Stimulated activated CD4-positive, alpha-beta T cell treated with anti-CD3 and anti-CD28 coated beads, Interleukin-1b, Interleukin-23, amount 100 ng/mL, for 24 hours (primary cell): ENCODE results near the gene HBA2.
"Not testable (repeated sequence)": the region's sequence is repeated elsewhere in the genome, so short reads cannot be mapped to it uniquely, and the experiment has no call there.

ENCODE experiments used
- DNase-seq, 4 experiments: peaks; one replicate each; pipeline ENCODE4 v3.0.0-alpha.2; 2020; ENCODE audit warnings: low read depth in 4 of 4, low spot score in 1 of 4

The HBA2 gene

GRCh38 chr16:191831-192230 is 19.2 kb downstream of the HBA2 start:
- no peak for DNase-seq

GRCh38 chr16:192686-193085 is 20.0 kb downstream of the HBA2 start:
- no peak for DNase-seq

GRCh38 chr16:193441-193840 is 20.8 kb downstream of the HBA2 start:
- DNase-seq: no peak

- DNase-seq: no peak
Observed at GRCh38 chr16:194516-194915, 21.8 kb downstream of the HBA2 start.

- DNase-seq: no peak
Observed at GRCh38 chr16:200388-200787, 27.7 kb downstream of the HBA2 start.

GRCh38 chr16:203246-203645 is 30.6 kb downstream of the HBA2 start:
- no peak for DNase-seq

- DNase-seq: not testable (repeated sequence)
Observed at GRCh38 chr16:204046-204445, 31.4 kb downstream of the HBA2 start.

GRCh38 chr16:209359-209758 is 36.7 kb downstream of the HBA2 start:
- not testable (repeated sequence) for DNase-seq

GRCh38 chr16:211631-212180 is 39.0 kb downstream of the HBA2 start:
- not testable (repeated sequence) for DNase-seq

GRCh38 chr16:212999-213398 is 40.3 kb downstream of the HBA2 start:
- no peak for DNase-seq

GRCh38 chr16:220021-220420 is 47.3 kb downstream of the HBA2 start:
- no peak for DNase-seq
